GM12878 (cell line): Measurements from ENCODE around the gene POLR3G. TPM values are rescaled to one million over a fixed set of nuclear protein-coding genes. Genes with fewer than 3 reads are reported as not detected.

ENCODE experiments used
- ATAC-seq: fragments of 200-7000 bp; cut with Tn5 transposase; 3 replicates; pipeline ENCODE4 v1.9.1; 2020; ENCODE audit warnings: mild to moderate bottlenecking, moderate library complexity
- BruUV-seq: library from RNA; stranded (reverse); fragments of 400-500 nt; replicated peaks from 2 replicates; lab custom pipeline; 2021; lab: Mats Ljungman, UMichigan
- CTCF ChIA-PET: fragments of 300-600 bp; sonication (Branson Sonifier 250); formaldehyde crosslinking; extraction: SDS; loops from one replicate; lab custom pipeline; 2021; ENCODE audit warnings: inconsistent platforms; lab: Yijun Ruan, JAX
- POLR2A ChIA-PET: fragments of 350-600 bp; formaldehyde crosslinking; extraction: SDS; loops from one replicate; lab custom pipeline; 2021; ENCODE audit warnings: inconsistent platforms; lab: Charles Lee
- RAD21 ChIA-PET: fragments of 300-600 bp; sonication (Branson Sonifier 250); formaldehyde crosslinking; loops from one replicate; lab custom pipeline; 2023; ENCODE audit warnings: antibody characterized with exemption; ENCODE audit not compliant: unreplicated experiment; lab: Charles Lee
- SMC1A ChIA-PET: fragments of 300-600 bp; sonication (Branson Sonifier 250); formaldehyde crosslinking; loops from one replicate; lab custom pipeline; 2023; ENCODE audit not compliant: unreplicated experiment, uncharacterized antibody; lab: Charles Lee
- DNase-seq: peaks from one replicate; pipeline ENCODE4 v3.0.0-alpha.2; 2011; ENCODE audit warnings: low read depth, low spot score
- FAIRE-seq: peaks from 3 replicates; lab custom pipeline; 2011; peaks lifted over from hg19 to GRCh38; lab: Jason Lieb, UNC
- H2AFZ ChIP-seq: 2 replicates; pipeline ENCODE4 v1.6.0; 2011; ENCODE audit warnings: low read depth, low read length, control low read depth; ENCODE audit not compliant: control insufficient read depth
- H3K27ac ChIP-seq: 2 replicates; pipeline ENCODE4 v1.5.1; 2011; ENCODE audit warnings: control low read depth; ENCODE audit not compliant: control insufficient read depth, insufficient read depth
- H3K27me3 ChIP-seq, 2 experiments: replicated peaks in 1 of 2; 2 replicates each; pipeline versions ENCODE4 v1.6.0 to v1.6.1; 2011; ENCODE audit warnings: low read length in 1 of 2; ENCODE audit not compliant: control insufficient read depth in 2 of 2, insufficient read depth in 2 of 2
- H3K36me3 ChIP-seq, 2 experiments: 2 replicates each; pipeline ENCODE4 v1.5.1; 2011; ENCODE audit warnings: low read length in 1 of 2; ENCODE audit not compliant: control insufficient read depth in 2 of 2, insufficient read depth in 2 of 2
- H3K4me1 ChIP-seq: 2 replicates; pipeline ENCODE4 v1.6.1; 2011; ENCODE audit warnings: mild to moderate bottlenecking, low read length, moderate library complexity, mixed read lengths; ENCODE audit not compliant: control insufficient read depth, insufficient read depth
- H3K4me2 ChIP-seq: 2 replicates; pipeline ENCODE4 v1.6.0; 2011; ENCODE audit warnings: control low read depth; ENCODE audit not compliant: control insufficient read depth, insufficient read depth
- H3K4me3 ChIP-seq: fragments of 200-600 bp; sonication (generic); 2 replicates; pipeline ENCODE4 v1.5.1; 2016
- H3K79me2 ChIP-seq: 2 replicates; pipeline ENCODE4 v1.6.0; 2011; ENCODE audit warnings: low read length; ENCODE audit not compliant: control insufficient read depth, insufficient read depth
- H3K9ac ChIP-seq: 2 replicates; pipeline ENCODE4 v1.8.0; 2011; ENCODE audit warnings: low read length, control low read depth, mixed read lengths; ENCODE audit not compliant: control insufficient read depth, insufficient read depth
- H3K9me3 ChIP-seq: replicated peaks from 3 replicates; pipeline ENCODE4 v1.5.1; 2011; ENCODE audit warnings: mild to moderate bottlenecking, low read length; ENCODE audit not compliant: control insufficient read depth, insufficient read depth
- H4K20me1 ChIP-seq: 2 replicates; pipeline ENCODE4 v1.6.0; 2011; ENCODE audit not compliant: control insufficient read depth, insufficient read depth
- CBX3 ChIP-seq: fragments of 200-600 bp; sonication (generic); IDR thresholded peaks from 2 replicates; pipeline ENCODE4 v1.6.1; 2016; ENCODE audit warnings: low read depth, borderline replicate concordance
- CHD2 ChIP-seq: IDR thresholded peaks from 2 replicates; pipeline ENCODE4 v1.6.1; 2011; ENCODE audit warnings: low read depth, low read length, improper control_type of control experiment, borderline replicate concordance
- HDGF ChIP-seq: fragments of 450-650 bp; IDR thresholded peaks from 2 replicates; pipeline ENCODE4 v1.6.1; 2016; ENCODE audit warnings: antibody characterized with exemption
- MEF2A ChIP-seq: IDR thresholded peaks from 2 replicates; pipeline ENCODE4 v1.6.1; 2011; ENCODE audit warnings: low read depth, mild to moderate bottlenecking, low read length, moderate library complexity; ENCODE audit not compliant: insufficient read depth
- NFYB ChIP-seq: IDR thresholded peaks from 2 replicates; pipeline ENCODE4 v1.6.1; 2011; ENCODE audit warnings: low read depth, mild to moderate bottlenecking, low read length, improper control_type of control experiment, moderate library complexity; ENCODE audit not compliant: insufficient read depth
- RBBP5 ChIP-seq: fragments of 200-600 bp; sonication (generic); conservative IDR thresholded peaks from 2 replicates; pipeline ENCODE4 v1.6.1; 2016
- RFX5 ChIP-seq: IDR thresholded peaks from 2 replicates; pipeline ENCODE4 v1.6.1; 2011; ENCODE audit warnings: low read depth, low read length, improper control_type of control experiment
- WGBS: methylation state at CpG from one replicate; pipeline ENCODE4 v1.1.6; 2016; ENCODE audit warnings: low lambda C conversion rate; ENCODE audit not compliant: insufficient replicate concordance, insufficient coverage; ENCODE audit errors: missing lambda C conversion rate; 5-methylcytosine and 5-hydroxymethylcytosine counted together
- in situ Hi-C: fragments of 300-500 bp; cut with MboI; formaldehyde crosslinking; loops from 9 replicates; pipeline ENCODE4 v1.14.3; 2018; ENCODE audit warnings: mixed read lengths
- intact Hi-C: fragments of 100-400 bp; cut with micrococcal nuclease; formaldehyde crosslinking; loops from one replicate; pipeline ENCODE4 v1.14.2; 2022; ENCODE audit not compliant: unreplicated experiment
- polyA plus RNA-seq, 11 experiments: library from polyadenylated mRNA; depleted of rRNA in 4 of 11; unstranded in 6 of 11; stranded (reverse) in 5 of 11; fragments of >200 nt; fragmentation: Nextera tagmentation in 4 of 11; fragmentation: Illumina TruSeq in 1 of 11; extraction: Ambion mirVana in 4 of 11; extraction: Trizol in 1 of 11; gene quantifications; 1 replicate in 1 of 11; 2 replicates in 10 of 11; pipeline versions ENCODE4 v1.2.1 to v1.2.3, GENCODE V29; 2011 to 2016; ENCODE audit warnings: inconsistent platforms in 2 of 11, missing spikeins in 2 of 11, low read depth in 1 of 11
- total RNA-seq, 4 experiments: library from RNA; depleted of rRNA in 3 of 4; stranded (reverse); fragments of >200 nt in 3 of 4; fragmentation: Illumina TruSeq in 1 of 4; extraction: Trizol in 1 of 4; gene quantifications; 2 replicates each; pipeline versions ENCODE4 v1.2.1 to v1.2.3, GENCODE V29; 2013 to 2021
- TF ChIP-seq, protein P1 (sequence below): fragments of 450-650 bp; IDR thresholded peaks from 2 replicates; pipeline ENCODE4 v1.6.1; 2016; ENCODE audit warnings: mild to moderate bottlenecking

Gene POLR3G
- total and polyA plus RNA-seq, 10 of the 15 experiments (the other 5 are each of a cell fraction or from before 2014, with no cell fraction given) = 15.2 to 50.9 (median 27.5) TPM

- RAD21 ChIA-PET = no interaction called here
- FAIRE-seq (no peak), DNase-seq (no peak), ATAC-seq (no peak)
- intact Hi-C loops (no loop called here), in situ Hi-C loops (no loop called here)
- no TSS peak for BruUV-seq
- Histone ChIP-seq H2AFZ (no peak overlapping the region), H3K79me2 (no peaks in the 10 kb centered on the region), H3K36me3 (no peaks in the 10 kb centered on the region), H3K27me3 (no peaks in the 10 kb centered on the region), H3K9ac (no peak overlapping the region), H3K27ac (no peak overlapping the region), H3K4me2 (no peak overlapping the region), H3K9me3 (no peaks in the 10 kb centered on the region; the same call in 2 of the 3 replicates), H3K4me3 (no peak overlapping the region), H4K20me1 (no peaks in the 10 kb centered on the region), H3K4me1 (no peaks in the 10 kb centered on the region)
- 87% methylated on average over 4 of the region's 4 CpGs for WGBS
- TF ChIP-seq RFX5 (no peak), RBBP5 (no peak), CHD2 (no peak)
- SMC1A ChIA-PET = interaction anchor here (1.3 to 2.1 kb wide), 3 partner anchors 11 to 69 kb away, joined by 4 to 9 read pairs (median 5); partner anchors contain the start of gene LYSMD3
- CTCF ChIA-PET = interaction anchor here (0.9 to 2.5 kb wide), 5 partner anchors 9 to 68 kb away, joined by 3 to 10 read pairs (median 6); partner anchors contain the start of gene LYSMD3
- POLR2A ChIA-PET = interaction anchor here (0.5 kb wide), 1 partner anchor 29 kb away, joined by 5 read pairs; no protein-coding TSS in a partner anchor
Observed at GRCh38 chr5:90461288-90461687, 13.4 kb upstream of the POLR3G start.

DNA sequence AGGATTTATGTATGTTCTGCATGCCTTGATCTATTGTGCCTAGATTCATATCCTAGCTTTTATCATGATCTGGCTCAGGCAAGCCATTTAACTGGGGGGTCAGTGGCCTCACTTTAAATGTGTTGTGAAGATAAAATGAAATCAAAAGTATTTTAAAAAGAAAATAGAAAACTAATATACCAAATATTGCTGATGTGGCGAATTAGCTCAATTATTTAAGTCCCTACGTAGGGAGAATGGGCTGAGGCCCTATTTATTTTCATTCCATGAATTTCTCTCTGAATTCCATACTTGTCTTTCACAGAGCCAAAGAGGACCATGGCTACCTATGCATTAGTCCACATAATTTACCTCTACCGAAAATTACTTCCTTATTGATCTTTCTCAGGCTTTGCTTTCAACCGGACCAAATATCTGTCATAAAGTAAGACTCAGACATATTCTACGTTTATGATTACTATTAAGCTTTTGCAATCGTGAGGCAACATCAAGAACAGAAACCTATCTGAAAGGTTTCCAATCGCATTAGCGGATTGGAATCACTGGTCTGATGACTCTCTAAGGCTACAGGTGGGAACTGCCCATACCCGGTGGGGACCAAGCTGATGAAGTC, 1.8 kb upstream of the POLR3G start:
- Histone ChIP-seq H3K4me1 (peaks cover 3% of the 10 kb centered on the region; the same call in 1 of the 2 replicates), H3K9me3 (peaks cover 1% of the 10 kb centered on the region; the same call in 1 of the 3 replicates), H3K4me3 (peak overlapping the region; percentile 89), H3K9ac (peak overlapping the region; percentile 84), H4K20me1 (no peaks in the 10 kb centered on the region), H3K36me3 (no peaks in the 10 kb centered on the region), H3K79me2 (peaks cover 36% of the 10 kb centered on the region), H2AFZ (peak overlapping the region; percentile 95), H3K27ac (peak overlapping the region; percentile 76), H3K27me3 (no peaks in the 10 kb centered on the region), H3K4me2 (peak overlapping the region; percentile 98)
- CTCF ChIA-PET = interaction anchor here (0.7 to 2.3 kb wide), 7 partner anchors 9 to 57 kb away, joined by 3 to 12 read pairs (median 8); partner anchors contain the start of gene LYSMD3
- intact Hi-C loops = loop anchor here (10.0 kb wide), 1 partner anchor 912 kb away; the partner anchor contains the start of gene ARRDC3
- ATAC-seq (peak; percentile 7; the same call in 1 of the 3 replicates), FAIRE-seq (no peak), DNase-seq (no peak)
- RAD21 ChIA-PET = interaction anchor here (0.5 to 4.6 kb wide), 3 partner anchors 33 to 1305 kb away, joined by 4 to 37 read pairs (median 6); partner anchors contain the start of gene LYSMD3
- in situ Hi-C loops = no loop called here
- SMC1A ChIA-PET = interaction anchor here (1.0 to 1.8 kb wide), 14 partner anchors 9 to 139 kb away, joined by 3 to 10 read pairs (median 3); partner anchors contain the start of gene CETN3
- TSS peak; percentile 53 for BruUV-seq
- WGBS = 23% methylated on average over 9 of the region's 9 CpGs
- TF ChIP-seq CBX3 (no peak), MEF2A (no peak), HDGF (no peak), NFYB (no peak)
- TF ChIP-seq, protein P1, sequence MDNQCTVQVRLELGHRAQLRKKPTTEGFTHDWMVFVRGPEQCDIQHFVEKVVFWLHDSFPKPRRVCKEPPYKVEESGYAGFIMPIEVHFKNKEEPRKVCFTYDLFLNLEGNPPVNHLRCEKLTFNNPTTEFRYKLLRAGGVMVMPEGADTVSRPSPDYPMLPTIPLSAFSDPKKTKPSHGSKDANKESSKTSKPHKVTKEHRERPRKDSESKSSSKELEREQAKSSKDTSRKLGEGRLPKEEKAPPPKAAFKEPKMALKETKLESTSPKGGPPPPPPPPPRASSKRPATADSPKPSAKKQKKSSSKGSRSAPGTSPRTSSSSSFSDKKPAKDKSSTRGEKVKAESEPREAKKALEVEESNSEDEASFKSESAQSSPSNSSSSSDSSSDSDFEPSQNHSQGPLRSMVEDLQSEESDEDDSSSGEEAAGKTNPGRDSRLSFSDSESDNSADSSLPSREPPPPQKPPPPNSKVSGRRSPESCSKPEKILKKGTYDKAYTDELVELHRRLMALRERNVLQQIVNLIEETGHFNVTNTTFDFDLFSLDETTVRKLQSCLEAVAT = peak; percentile 54; the same call in 1 of the 2 replicates
- TF ChIP-seq, all 136 proteins: peak for 1
- POLR2A ChIA-PET = interaction anchor here (0.5 to 1.6 kb wide), 5 partner anchors 10 to 66 kb away, joined by 3 to 5 read pairs (median 5); partner anchors contain the start of gene CETN3
